Gastroesophageal sphincter (tissue), 3 donors: ENCODE data around the gene SLC38A6.

Experiments used
- CTCF ChIP-seq, 4 experiments: fragments of 200-600 bp in 2 of 4; fragments of 450-650 bp in 2 of 4; sonication (generic) in 1 of 4; IDR thresholded peaks; one replicate each; pipeline ENCODE4 v1.5.1; 2017 to 2019; ENCODE audit warnings: antibody characterized with exemption in 4 of 4, mild to moderate bottlenecking in 2 of 4, moderate library complexity in 2 of 4
- POLR2AphosphoS5 ChIP-seq: sonication (generic); formaldehyde crosslinking; IDR thresholded peaks from one replicate; pipeline ENCODE4 v1.6.1; 2017; ENCODE audit warnings: antibody characterized with exemption

- TF ChIP-seq POLR2AphosphoS5: no peak
- TF ChIP-seq CTCF (IDR thresholded peaks at IDR 0.05): no peak
These were observed 16.1 kb upstream of the SLC38A6 start for GRCh38 chr14:60964904-60965303.
